RWPE1 (cell line): Measurements from ENCODE around the gene RTN4.

Source experiments
- CTCF ChIA-PET: fragments of 350-600 bp; sonication (Branson Sonifier 250); formaldehyde crosslinking; extraction: SDS; loops from one replicate; lab custom pipeline; 2021; lab: Yijun Ruan, JAX
- POLR2A ChIA-PET: fragments of 400-600 bp; formaldehyde crosslinking; extraction: SDS; loops from one replicate; lab custom pipeline; 2020; ENCODE audit warnings: antibody characterized with exemption; ENCODE audit not compliant: low non-redundant PET; lab: Yijun Ruan, JAX
- DNase-seq: peaks from one replicate; pipeline ENCODE4 v3.0.0; 2012; ENCODE audit warnings: low spot score
- H3K27ac ChIP-seq: fragments of 450-650 bp; 2 replicates; pipeline ENCODE4 v1.5.1; 2017
- TF ChIP-seq, protein P1 (sequence below): fragments of 450-650 bp; conservative IDR thresholded peaks from 2 replicates; pipeline ENCODE4 v1.5.1; 2017; ENCODE audit warnings: low read depth, mild to moderate bottlenecking

RTN4 gene

GRCh38 chr2:54952978-54953456 lies 97.2 kb downstream of the RTN4 start:
- TF ChIP-seq, protein P1, sequence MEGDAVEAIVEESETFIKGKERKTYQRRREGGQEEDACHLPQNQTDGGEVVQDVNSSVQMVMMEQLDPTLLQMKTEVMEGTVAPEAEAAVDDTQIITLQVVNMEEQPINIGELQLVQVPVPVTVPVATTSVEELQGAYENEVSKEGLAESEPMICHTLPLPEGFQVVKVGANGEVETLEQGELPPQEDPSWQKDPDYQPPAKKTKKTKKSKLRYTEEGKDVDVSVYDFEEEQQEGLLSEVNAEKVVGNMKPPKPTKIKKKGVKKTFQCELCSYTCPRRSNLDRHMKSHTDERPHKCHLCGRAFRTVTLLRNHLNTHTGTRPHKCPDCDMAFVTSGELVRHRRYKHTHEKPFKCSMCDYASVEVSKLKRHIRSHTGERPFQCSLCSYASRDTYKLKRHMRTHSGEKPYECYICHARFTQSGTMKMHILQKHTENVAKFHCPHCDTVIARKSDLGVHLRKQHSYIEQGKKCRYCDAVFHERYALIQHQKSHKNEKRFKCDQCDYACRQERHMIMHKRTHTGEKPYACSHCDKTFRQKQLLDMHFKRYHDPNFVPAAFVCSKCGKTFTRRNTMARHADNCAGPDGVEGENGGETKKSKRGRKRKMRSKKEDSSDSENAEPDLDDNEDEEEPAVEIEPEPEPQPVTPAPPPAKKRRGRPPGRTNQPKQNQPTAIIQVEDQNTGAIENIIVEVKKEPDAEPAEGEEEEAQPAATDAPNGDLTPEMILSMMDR: no peak
- CTCF ChIA-PET: no interaction called here
- POLR2A ChIA-PET: no interaction called here
- no peak for DNase-seq
- no peak overlapping the region for H3K27ac ChIP-seq

GRCh38 chr2:54952425-54952824 lies 97.8 kb downstream of the RTN4 start:
- ChIA-PET CTCF (no interaction called here), POLR2A (no interaction called here)
- H3K27ac ChIP-seq: no peak overlapping the region
- TF ChIP-seq, protein P1: no peak
- DNase-seq: no peak

GRCh38 chr2:54950811-54951210 lies 99.4 kb downstream of the RTN4 start:
- CTCF ChIA-PET: no interaction called here
- H3K27ac ChIP-seq: no peak overlapping the region

GRCh38 chr2:54949431-54949830 lies 100.8 kb downstream of the RTN4 start:
- TF ChIP-seq, protein P1: no peak
- no peak for DNase-seq
- POLR2A ChIA-PET: no interaction called here
- no peak overlapping the region for H3K27ac ChIP-seq
- CTCF ChIA-PET: no interaction called here

More at GRCh38 chr2:54950811-54951210, 99.4 kb downstream of the RTN4 start:
- TF ChIP-seq, protein P1: no peak
- no peak for DNase-seq
- POLR2A ChIA-PET: no interaction called here

DNA sequence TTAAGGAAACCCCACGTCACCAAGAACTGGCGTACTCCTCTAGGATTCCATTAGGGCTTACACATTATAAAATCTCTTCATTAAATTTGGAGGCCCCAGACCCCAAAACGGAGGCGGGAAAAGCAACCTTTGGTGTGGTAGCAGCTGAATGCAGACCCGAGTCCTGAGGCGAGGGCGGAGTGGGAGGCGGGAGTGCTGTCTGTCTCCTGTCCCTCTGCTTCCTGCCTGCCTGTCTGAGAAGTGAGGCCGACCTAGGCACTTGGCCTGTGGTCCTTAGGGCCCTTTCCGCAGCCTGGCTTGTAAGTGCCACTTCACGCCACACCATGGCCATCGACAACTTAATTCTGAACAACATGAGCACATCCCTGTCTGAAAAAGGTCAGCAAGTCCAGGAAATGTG lies 102.1 kb downstream of the RTN4 start:
- no peak overlapping the region for H3K27ac ChIP-seq
- ChIA-PET CTCF (interaction anchor here (0.6 kb wide), 1 partner anchor 245 kb away, joined by 3 read pairs; no protein-coding TSS in a partner anchor), POLR2A (no interaction called here)
- no peak for DNase-seq
- TF ChIP-seq, protein P1: no peak

- CTCF ChIA-PET: interaction anchor here (0.6 kb wide), 1 partner anchor 246 kb away, joined by 3 read pairs; no protein-coding TSS in a partner anchor
- no peak overlapping the region for H3K27ac ChIP-seq
- no peak for DNase-seq
- TF ChIP-seq, protein P1: no peak
- POLR2A ChIA-PET: no interaction called here
These were observed 102.6 kb downstream of the RTN4 start for GRCh38 chr2:54947646-54948045.

GRCh38 chr2:54947136-54947535 lies 103.1 kb downstream of the RTN4 start:
- H3K27ac ChIP-seq: no peak overlapping the region
- ChIA-PET CTCF (no interaction called here), POLR2A (no interaction called here)

More at GRCh38 chr2:54947136-54947535, 103.1 kb downstream of the RTN4 start:
- DNase-seq: no peak
- TF ChIP-seq, protein P1: no peak
